Spleen (tissue), 11 donors: Measurements from ENCODE around the gene USE1. TPM values are rescaled to one million over a fixed set of nuclear protein-coding genes. Genes with fewer than 3 reads are reported as not detected.

ENCODE experiments used
- DNase-seq: peaks from one replicate; pipeline ENCODE4 v3.0.0-alpha.2; 2020
- H3K27ac ChIP-seq, 8 donors: fragments of 200-600 bp; sonication (generic) in 7 of 8; 1 replicate in 4 of 8; 2 replicates in 4 of 8; pipeline versions ENCODE4 v1.5.0 to v1.8.0; 2016 to 2021; ENCODE audit warnings: inconsistent platforms in 4 of 8, mild to moderate bottlenecking in 4 of 8, moderate library complexity in 1 of 8
- H3K27me3 ChIP-seq, 7 donors: fragments of 200-600 bp; sonication (generic) in 6 of 7; replicated peaks in 1 of 7; 1 replicate in 4 of 7; 2 replicates in 3 of 7; pipeline versions ENCODE4 v1.5.0 to v1.8.0; 2016 to 2021; ENCODE audit warnings: inconsistent platforms in 3 of 7, mild to moderate bottlenecking in 1 of 7
- H3K36me3 ChIP-seq, 6 donors: fragments of 200-600 bp; sonication (generic) in 5 of 6; 1 replicate in 4 of 6; 2 replicates in 2 of 6; pipeline versions ENCODE4 v1.5.0 to v1.8.0; 2016 to 2021; ENCODE audit warnings: inconsistent platforms in 2 of 6
- H3K4me1 ChIP-seq, 6 donors: fragments of 200-600 bp; sonication (generic) in 5 of 6; 1 replicate in 3 of 6; 2 replicates in 3 of 6; pipeline versions ENCODE4 v1.5.0 to v1.8.0; 2016 to 2021; ENCODE audit warnings: inconsistent platforms in 3 of 6
- H3K4me3 ChIP-seq, 8 donors: fragments of 200-600 bp; sonication (generic) in 7 of 8; 1 replicate in 4 of 8; 2 replicates in 4 of 8; pipeline versions ENCODE4 v1.5.0 to v1.8.0; 2016 to 2021; ENCODE audit warnings: inconsistent platforms in 4 of 8, mild to moderate bottlenecking in 4 of 8, moderate library complexity in 2 of 8
- H3K9me3 ChIP-seq, 8 donors: fragments of 200-600 bp; sonication (generic) in 7 of 8; 1 replicate in 4 of 8; 2 replicates in 4 of 8; pipeline versions ENCODE4 v1.5.0 to v1.8.0; 2016 to 2021; ENCODE audit warnings: inconsistent platforms in 4 of 8
- CTCF ChIP-seq, 11 experiments: fragments of 200-600 bp in 7 of 11; fragments of 450-650 bp in 4 of 11; sonication (generic) in 4 of 11; IDR thresholded peaks in 8 of 11; conservative IDR thresholded peaks in 3 of 11; 1 replicate in 7 of 11; 2 replicates in 4 of 11; pipeline versions ENCODE4 v1.4.0 to v1.8.0; 2016 to 2021; ENCODE audit warnings: antibody characterized with exemption in 11 of 11, inconsistent platforms in 4 of 11, mild to moderate bottlenecking in 1 of 11
- POLR2A ChIP-seq, 3 donors: fragments of 450-650 bp; IDR thresholded peaks; one replicate each; pipeline ENCODE4 v1.5.1; 2017; ENCODE audit warnings: antibody characterized with exemption in 3 of 3, mild to moderate bottlenecking in 1 of 3
- POLR2AphosphoS5 ChIP-seq, 3 donors: sonication (generic); formaldehyde crosslinking; IDR thresholded peaks; one replicate each; pipeline ENCODE4 v1.5.1; 2017; ENCODE audit warnings: antibody characterized with exemption in 3 of 3
- WGBS, 5 donors: extraction: QIAGEN DNeasy Blood & Tissue Kit in 3 of 5; methylation state at CpG; one replicate each; pipeline versions ENCODE4 v1.1.5 to v1.1.7; 2013 to 2018; 5-methylcytosine and 5-hydroxymethylcytosine counted together
- intact Hi-C: fragments of 100-400 bp; cut with DNase I; formaldehyde crosslinking; loops from one replicate; pipeline ENCODE4 v1.15.0; 2023; ENCODE audit warnings: low total_unique reads
- polyA plus RNA-seq, 3 donors: library from polyadenylated mRNA; stranded (reverse); fragments of 200-250 nt; gene quantifications; one replicate each; pipeline ENCODE4 v1.2.1, GENCODE V29; 2013
- total RNA-seq, 7 donors: library from RNA; depleted of rRNA in 3 of 7; stranded (reverse); fragments of >200 nt in 3 of 7; fragmentation: NEBNext Ultra II Directional in 4 of 7; extraction: Animal tissue kit (Norgen Biotek cat#: 25700) in 4 of 7; gene quantifications; one replicate each; pipeline versions ENCODE4 v1.1.0 to v1.2.1, GENCODE V29; 2016 to 2021
- donor health status: healthy with polysubstance abuse.
- donor health status: DM: no; HTN: no; CAD: no; lungs with moderate emphysema.
- donor health status: DM: no; HTN: no; CAD: no.
- donor health status: Bipolar disorder and iron deficiency.
- donor health status: healthy.
- donor health status: DM: no; HTN: no; CAD: no.
- donor health status: DM: yes; HTN: yes; CAD: no.

The USE1 gene
- total and polyA plus RNA-seq, 10 donors = 17.2 to 74.4 (median 28.6) TPM

- TF ChIP-seq POLR2AphosphoS5 (IDR thresholded peaks at IDR 0.05) (no peak), POLR2A (IDR thresholded peaks at IDR 0.05) (no peak), CTCF (IDR thresholded peaks at IDR 0.05 in 8 of 11, conservative IDR thresholded peaks at IDR 0.05 in 3 of 11) (no peak)
- intact Hi-C loops = no loop called here
- Histone ChIP-seq H3K27ac (peak overlapping the region in 7 of 8 donors; percentile 61 to 88 (median 83)), H3K4me1 (peaks cover 13 to 53% (median 35%) of the 10 kb centered on the region in 6 donors), H3K4me3 (peak overlapping the region in 4 of 8 donors; percentile 82 to 91 (median 90)), H3K9me3 (no peaks in the 10 kb centered on the region), H3K36me3 (peaks cover 2 to 31% (median 25%) of the 10 kb centered on the region in 6 donors), H3K27me3 (no peaks in the 10 kb centered on the region)
- WGBS, 5 donors = 28 to 44% (median 39%) methylated on average over 12 of the region's 12 CpGs
- no peak for DNase-seq
Observed at GRCh38 chr19:17266589-17266974, 51.4 kb downstream of the USE1 start.

- WGBS, 5 donors = 0 to 1% (median 0%) methylated on average over 27 of the region's 27 CpGs
- peak; percentile 97 for DNase-seq
- Histone ChIP-seq H3K27ac (peak within 1 kb of the TSS; percentile 71 to 88 (median 84)), H3K36me3 (peaks cover 2 to 37% (median 31%) of the 10 kb centered on the region in 6 donors), H3K4me1 (peaks cover 13 to 53% (median 35%) of the 10 kb centered on the region in 6 donors), H3K9me3 (no peaks in the 10 kb centered on the region), H3K4me3 (peak within 1 kb of the TSS; percentile 73 to 92 (median 89)), H3K27me3 (no peaks in the 10 kb centered on the region)
- TF ChIP-seq POLR2A (IDR thresholded peaks at IDR 0.05) = no peak
- TF ChIP-seq POLR2AphosphoS5 (IDR thresholded peaks at IDR 0.05) = peak; percentile 73 to 89 (median 82)
- peak in 1 of 11 experiments; percentile 14 for TF ChIP-seq CTCF (IDR thresholded peaks at IDR 0.05 in 8 of 11, conservative IDR thresholded peaks at IDR 0.05 in 3 of 11)
- intact Hi-C loops = no loop called here
Observed at GRCh38 chr19:17266975-17267788, 52.0 kb downstream of the USE1 start, which contains the start of gene BABAM1. Gene BABAM1 (plus strand): TSS chr19:17267443. CDS start chr19:17268807, 1,364 bp downstream.

- DNase-seq = no peak
- no peak overlapping the region for H3K27ac ChIP-seq
- TF ChIP-seq POLR2AphosphoS5 (IDR thresholded peaks at IDR 0.05) (no peak), CTCF (IDR thresholded peaks at IDR 0.05 in 8 of 11, conservative IDR thresholded peaks at IDR 0.05 in 3 of 11) (no peak), POLR2A (IDR thresholded peaks at IDR 0.05) (no peak)
- H3K4me3 ChIP-seq = no peak overlapping the region
- no peaks in the 10 kb centered on the region for H3K9me3 ChIP-seq
- peaks cover 13 to 48% (median 33%) of the 10 kb centered on the region in 6 donors for H3K4me1 ChIP-seq
- intact Hi-C loops = no loop called here
- 91 to 94% (median 93%) methylated on average over 3 to 13 of the region's 13 CpGs for WGBS, 5 donors
- no peaks in the 10 kb centered on the region for H3K27me3 ChIP-seq
- H3K36me3 ChIP-seq = peaks cover 2 to 53% (median 39%) of the 10 kb centered on the region in 6 donors
Observed at GRCh38 chr19:17268754-17269153, 53.6 kb downstream of the USE1 start.

Other genes with a start within 250 kb of the USE1 start
- 10 to 100 TPM in 5 of 7 donors, 1 to 10 TPM in 2; 4.5 to 18.7 (median 12.0) TPM for gene CPAMD8, start 188.5 kb upstream of the USE1 start, total RNA-seq
- 1 to 10 TPM; 2.1 to 4.4 (median 4.1) TPM for gene CPAMD8, start 188.5 kb upstream of the USE1 start, polyA plus RNA-seq
- gene HAUS8, start 139.9 kb upstream of the USE1 start, total RNA-seq = 10 to 100 TPM in 5 of 7 donors, 1 to 10 TPM in 2; 7.7 to 15.3 (median 13.2) TPM
- gene HAUS8, start 139.9 kb upstream of the USE1 start, polyA plus RNA-seq = 10 to 100 TPM; 20.5 to 24.5 (median 22.6) TPM
- gene MYO9B, start 139.6 kb upstream of the USE1 start, total RNA-seq = 100 to 1,000 TPM; 232 to 329 (median 281) TPM
- 100 to 1,000 TPM in 2 of 3 donors, 10 to 100 TPM in 1; 70.5 to 192 (median 190) TPM for gene MYO9B, start 139.6 kb upstream of the USE1 start, polyA plus RNA-seq
- 10 to 100 TPM in 6 of 7 donors, 1 to 10 TPM in 1; 7.7 to 28.6 (median 25.4) TPM for gene OCEL1, start 10.9 kb downstream of the USE1 start, total RNA-seq
- 10 to 100 TPM; 20.4 to 31.8 (median 24.3) TPM for gene OCEL1, start 10.9 kb downstream of the USE1 start, polyA plus RNA-seq
- 10 to 100 TPM; 11.6 to 15.0 (median 14.5) TPM for gene NR2F6, start 30.6 kb downstream of the USE1 start, total RNA-seq
- gene NR2F6, start 30.6 kb downstream of the USE1 start, polyA plus RNA-seq = 10 to 100 TPM in 1 of 3 donors, 1 to 10 TPM in 2; 6.6 to 11.9 (median 7.8) TPM
- 10 to 100 TPM in 2 of 7 donors, 1 to 10 TPM in 5; 4.4 to 16.6 (median 7.6) TPM for gene USHBP1, start 49.4 kb downstream of the USE1 start, total RNA-seq
- gene USHBP1, start 49.4 kb downstream of the USE1 start, polyA plus RNA-seq = 10 to 100 TPM in 2 of 3 donors, 1 to 10 TPM in 1; 3.1 to 16.6 (median 12.4) TPM
- gene BABAM1, start 52.1 kb downstream of the USE1 start, total RNA-seq = 10 to 100 TPM; 61.7 to 84.3 (median 71.3) TPM
- 100 to 1,000 TPM in 2 of 3 donors, 10 to 100 TPM in 1; 74.8 to 133 (median 114) TPM for gene BABAM1, start 52.1 kb downstream of the USE1 start, polyA plus RNA-seq
- 1 to 10 TPM; 1.9 to 5.0 (median 3.1) TPM for gene ANKLE1, start 66.5 kb downstream of the USE1 start, total RNA-seq
- 1 to 10 TPM; 2.2 to 4.3 (median 2.4) TPM for gene ANKLE1, start 66.5 kb downstream of the USE1 start, polyA plus RNA-seq
- 10 to 100 TPM in 5 of 7 donors, 1 to 10 TPM in 2; 7.7 to 18.7 (median 13.2) TPM for gene ABHD8, start 88.1 kb downstream of the USE1 start, total RNA-seq
- 10 to 100 TPM in 1 of 3 donors, 1 to 10 TPM in 2; 6.5 to 12.6 (median 7.9) TPM for gene ABHD8, start 88.1 kb downstream of the USE1 start, polyA plus RNA-seq
- 10 to 100 TPM; 37.5 to 93.2 (median 57.8) TPM for gene MRPL34, start 90.5 kb downstream of the USE1 start, total RNA-seq
- 100 to 1,000 TPM in 2 of 3 donors, 10 to 100 TPM in 1; 95.4 to 153 (median 152) TPM for gene MRPL34, start 90.5 kb downstream of the USE1 start, polyA plus RNA-seq
- 10 to 100 TPM; 10.5 to 25.6 (median 22.4) TPM for gene DDA1, start 94.2 kb downstream of the USE1 start, total RNA-seq
- 10 to 100 TPM; 28.7 to 42.2 (median 37.7) TPM for gene DDA1, start 94.2 kb downstream of the USE1 start, polyA plus RNA-seq
- gene ANO8, start 119.5 kb downstream of the USE1 start, total RNA-seq = 10 to 100 TPM in 2 of 7 donors, 1 to 10 TPM in 5; 6.5 to 12.0 (median 9.4) TPM
- 1 to 10 TPM; 1.1 to 4.4 (median 1.5) TPM for gene ANO8, start 119.5 kb downstream of the USE1 start, polyA plus RNA-seq
- gene GTPBP3, start 122.2 kb downstream of the USE1 start, total RNA-seq = 10 to 100 TPM; 19.4 to 44.1 (median 28.2) TPM
- gene GTPBP3, start 122.2 kb downstream of the USE1 start, polyA plus RNA-seq = 10 to 100 TPM; 13.0 to 24.5 (median 17.5) TPM
- gene PLVAP, start 162.0 kb downstream of the USE1 start, total RNA-seq = 100 to 1,000 TPM; 233 to 555 (median 350) TPM
- 10 to 100 TPM; 26.6 to 57.9 (median 46.6) TPM for gene PLVAP, start 162.0 kb downstream of the USE1 start, polyA plus RNA-seq
- 1 to 10 TPM in 6 of 7 donors, not detected in 1; 1.0 to 2.2 (median 1.7) TPM for gene CCDC194, start 178.8 kb downstream of the USE1 start, total RNA-seq
- under 1 TPM; 0.13 to 0.18 (median 0.15) TPM for gene CCDC194, start 178.8 kb downstream of the USE1 start, polyA plus RNA-seq
- 100 to 1,000 TPM; 159 to 257 (median 172) TPM for gene BST2, start 190.3 kb downstream of the USE1 start, total RNA-seq
- gene BST2, start 190.3 kb downstream of the USE1 start, polyA plus RNA-seq = 100 to 1,000 TPM in 2 of 3 donors, 10 to 100 TPM in 1; 91.4 to 240 (median 163) TPM
- gene MVB12A, start 204.7 kb downstream of the USE1 start, total RNA-seq = 10 to 100 TPM; 31.7 to 45.2 (median 37.8) TPM
- gene MVB12A, start 204.7 kb downstream of the USE1 start, polyA plus RNA-seq = 10 to 100 TPM; 42.0 to 62.0 (median 42.1) TPM
- gene TMEM221, start 233.3 kb downstream of the USE1 start, total RNA-seq = not detected
- gene TMEM221, start 233.3 kb downstream of the USE1 start, polyA plus RNA-seq = under 1 TPM in 2 of 3 donors, not detected in 1; 0.03 to 0.20 TPM
- gene NXNL1, start 245.6 kb downstream of the USE1 start, total RNA-seq = not detected
- not detected for gene NXNL1, start 245.6 kb downstream of the USE1 start, polyA plus RNA-seq